MM.1S (cell line): Measurements from ENCODE around the gene SDHA.

ENCODE experiments used
- EZH2 ChIP-seq: fragments of 300-600 bp; sonication (generic); optimal IDR thresholded peaks from 2 replicates; pipeline ENCODE3; 2017; ENCODE audit warnings: low read depth, mild to moderate bottlenecking, antibody characterized with exemption, low read length, mixed read lengths
- EZH2phosphoT487 ChIP-seq: fragments of 300-600 bp; sonication (generic); IDR thresholded peaks from 2 replicates; pipeline ENCODE4 v1.6.1; 2018; ENCODE audit warnings: antibody characterized with exemption, low read length

DNA sequence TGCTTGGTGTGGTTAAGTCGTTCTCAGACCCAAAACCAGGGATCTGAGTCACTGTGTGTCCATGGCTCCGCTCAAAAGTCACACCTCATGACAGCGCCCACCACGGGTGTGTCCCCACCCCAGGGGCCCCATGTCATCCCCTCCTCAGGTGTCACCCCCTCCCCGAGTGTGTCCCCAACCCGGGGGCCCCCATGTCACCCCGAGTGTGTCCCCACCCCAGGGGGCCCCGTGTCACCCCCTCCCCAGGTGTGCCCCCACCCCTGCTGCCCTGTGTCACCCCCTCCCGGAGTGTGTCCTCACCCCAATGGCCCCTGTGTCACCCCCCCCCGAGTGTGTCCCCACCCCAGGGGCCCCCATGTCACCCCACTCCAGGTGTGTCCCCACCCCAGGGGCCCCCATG is 21.8 kb upstream of the SDHA start:
- TF ChIP-seq EZH2: no peak
- TF ChIP-seq EZH2phosphoT487: no peak
